Measurements from ENCODE around the gene LRRC43. TPM values are rescaled to one million over a fixed set of nuclear protein-coding genes. Genes with fewer than 3 reads are reported as not detected.
A peak's percentile ranks its signal among the peaks of the same experiment; 100 is the strongest.

Gene LRRC43
- total and polyA plus RNA-seq, 9 donors: 0.18 to 0.74 (median 0.33) TPM

DNA sequence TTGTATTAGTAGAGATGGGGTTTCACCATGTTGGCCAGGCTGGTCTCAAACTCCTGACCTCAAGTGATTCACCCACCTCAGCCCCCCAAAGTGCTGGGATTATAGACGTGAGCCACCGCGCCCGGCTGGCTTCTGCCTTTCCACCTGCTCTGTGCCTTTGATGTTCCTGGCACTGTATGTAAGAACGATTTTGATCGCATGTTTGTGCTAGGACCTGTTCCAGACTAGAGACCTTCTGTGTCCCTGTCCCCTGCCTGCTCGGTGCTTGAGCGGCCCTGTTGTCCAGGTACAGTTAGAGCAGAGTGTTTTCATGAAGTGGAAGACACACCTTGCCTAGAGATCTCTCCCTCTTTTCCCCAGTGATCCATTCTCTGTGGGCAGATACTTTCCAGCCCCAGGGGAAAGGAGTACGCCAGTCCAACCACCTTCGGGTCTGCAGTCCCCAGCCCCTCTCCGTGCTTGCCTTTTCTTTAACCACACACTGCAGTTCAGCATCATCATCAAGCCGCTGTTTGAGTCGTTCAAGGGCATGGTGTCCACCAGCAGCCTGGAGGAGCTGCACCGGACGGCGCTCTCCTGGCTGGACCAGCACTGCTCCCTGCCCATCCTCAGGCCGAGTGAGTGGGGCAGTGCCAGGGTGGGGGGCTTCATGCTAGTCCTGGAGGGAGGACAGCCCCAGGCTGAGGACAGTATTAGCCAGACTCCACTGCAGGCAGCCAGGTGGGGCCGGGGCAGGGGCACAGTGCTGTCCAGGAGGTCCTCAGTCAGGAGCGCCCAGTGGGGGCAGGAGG lies 42.3 kb upstream of the LRRC43 start:
- Histone ChIP-seq H3K27ac (ENCODE audit: low read length) (no peak overlapping the region), H3K9me3 (replicated peaks; ENCODE audit: control insufficient read depth, low read depth, low read length) (no peaks in the 10 kb centered on the region), H3K4me3 (ENCODE audit: low read length) (no peak overlapping the region), H3K4me1 (ENCODE audit: control insufficient read depth, insufficient read depth, low read length) (peaks cover 10% of the 10 kb centered on the region), H3K27me3 (ENCODE audit: control insufficient read depth, insufficient read depth, low read length) (no peaks in the 10 kb centered on the region), H3K36me3 (ENCODE audit: control insufficient read depth, insufficient read depth, low read length) (peaks cover 79% of the 10 kb centered on the region)
- WGBS (ENCODE audit: insufficient coverage): 95% methylated on average over 18 of the region's 19 CpGs
- DNase-seq: no peak

DNA sequence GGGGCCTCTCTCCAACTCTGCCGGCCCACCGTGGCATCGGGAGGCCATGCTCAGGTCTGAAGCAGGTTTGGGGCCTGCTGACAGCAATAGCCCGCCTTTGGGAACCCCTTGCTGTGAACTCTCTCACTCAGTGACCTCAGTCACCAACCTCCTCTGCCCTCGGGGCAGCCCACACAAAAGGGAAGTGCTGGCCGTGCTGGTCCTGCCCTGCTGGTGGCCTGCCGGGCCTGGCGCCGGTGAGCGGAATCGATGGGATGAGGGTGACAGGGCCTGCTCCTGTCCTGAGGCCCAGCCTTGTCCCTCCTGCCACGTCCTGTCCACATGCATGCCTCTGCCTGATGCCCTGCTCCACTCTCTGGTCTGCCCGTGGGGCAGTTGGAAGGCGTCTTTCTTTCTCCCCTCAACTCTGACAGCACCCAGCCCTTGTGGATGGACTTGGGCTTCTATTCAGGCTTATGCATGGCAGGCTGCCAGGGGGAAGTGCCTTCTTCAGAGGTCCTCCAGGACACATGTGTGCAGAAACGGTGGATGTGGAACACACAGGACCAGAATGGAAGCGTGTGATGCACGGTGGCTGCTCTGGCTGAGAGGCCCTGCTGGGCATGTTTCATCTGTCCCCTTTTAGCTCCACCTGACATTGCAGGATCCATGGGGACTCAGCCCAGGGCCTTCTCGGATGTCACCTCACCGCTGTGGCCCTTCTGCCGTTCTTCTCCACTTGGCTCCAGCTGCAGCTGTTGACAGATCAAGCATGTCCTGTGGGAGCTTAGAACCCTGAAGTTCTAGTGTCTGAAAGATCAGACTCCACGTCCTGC lies 40.8 kb upstream of the LRRC43 start:
- Histone ChIP-seq H3K4me1 (ENCODE audit: control insufficient read depth, insufficient read depth, low read length) (peaks cover 10% of the 10 kb centered on the region), H3K27ac (ENCODE audit: low read length) (no peak overlapping the region), H3K36me3 (ENCODE audit: control insufficient read depth, insufficient read depth, low read length) (peaks cover 69% of the 10 kb centered on the region), H3K4me3 (ENCODE audit: low read length) (no peak overlapping the region), H3K27me3 (ENCODE audit: control insufficient read depth, insufficient read depth, low read length) (no peaks in the 10 kb centered on the region), H3K9me3 (replicated peaks; ENCODE audit: control insufficient read depth, low read depth, low read length) (no peaks in the 10 kb centered on the region)
- 81% methylated on average over 21 of the region's 21 CpGs for WGBS (ENCODE audit: insufficient coverage)
- no peak for DNase-seq

DNA sequence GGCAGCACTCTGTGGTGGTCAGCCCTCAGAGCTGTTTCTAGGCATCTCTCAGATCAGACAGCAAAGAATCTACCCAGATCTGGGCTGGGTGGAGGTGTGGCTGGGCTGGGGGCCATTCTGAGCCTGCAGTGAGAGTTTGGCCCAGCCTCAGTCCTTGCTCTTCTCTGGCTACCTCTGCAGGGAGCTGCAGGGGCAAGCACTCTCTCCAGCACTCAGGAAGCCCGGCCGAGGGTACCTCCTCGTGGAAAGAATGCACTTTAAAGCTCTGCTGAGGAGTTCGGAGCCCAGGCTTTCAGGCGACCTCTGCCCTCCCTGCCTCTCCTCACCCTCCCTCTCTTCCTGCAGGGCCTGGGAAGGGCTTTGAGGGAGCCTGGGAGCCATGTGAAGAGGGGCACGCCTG lies 40.1 kb upstream of the LRRC43 start:
- no peaks in the 10 kb centered on the region for H3K27me3 ChIP-seq (ENCODE audit: control insufficient read depth, insufficient read depth, low read length)
- no peaks in the 10 kb centered on the region for H3K9me3 ChIP-seq (replicated peaks; ENCODE audit: control insufficient read depth, low read depth, low read length)
- WGBS (ENCODE audit: insufficient coverage): 100% methylated on average over 1 of the region's 6 CpGs
- peaks cover 10% of the 10 kb centered on the region for H3K4me1 ChIP-seq (ENCODE audit: control insufficient read depth, insufficient read depth, low read length)
- no peak overlapping the region for H3K27ac ChIP-seq (ENCODE audit: low read length)
- no peak overlapping the region for H3K4me3 ChIP-seq (ENCODE audit: low read length)
- H3K36me3 ChIP-seq (ENCODE audit: control insufficient read depth, insufficient read depth, low read length): peaks cover 61% of the 10 kb centered on the region
- no peak for DNase-seq

DNA sequence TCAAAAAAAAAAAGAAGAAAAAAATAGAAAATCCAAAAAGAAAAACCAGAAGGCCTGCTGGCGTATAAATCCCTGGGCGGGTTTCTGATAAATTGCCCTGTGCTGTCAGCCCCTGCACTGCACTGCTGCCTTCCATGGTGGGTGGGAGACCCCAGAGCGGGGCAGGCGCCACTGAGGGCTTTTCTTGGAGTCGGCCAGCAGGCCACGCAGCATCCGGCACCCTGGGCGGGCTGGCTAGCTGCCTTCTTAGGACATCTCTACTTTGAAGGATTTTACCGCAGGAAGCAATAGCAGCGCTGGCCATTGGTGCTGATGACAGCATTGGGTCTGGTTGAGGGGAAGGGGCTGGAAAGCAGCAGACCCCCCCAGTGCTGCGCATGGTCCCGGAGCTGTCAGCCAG lies 38.0 kb upstream of the LRRC43 start:
- no peaks in the 10 kb centered on the region for H3K27me3 ChIP-seq (ENCODE audit: control insufficient read depth, insufficient read depth, low read length)
- DNase-seq: no peak
- peaks cover 10% of the 10 kb centered on the region for H3K4me1 ChIP-seq (ENCODE audit: control insufficient read depth, insufficient read depth, low read length)
- no peak overlapping the region for H3K4me3 ChIP-seq (ENCODE audit: low read length)
- H3K36me3 ChIP-seq (ENCODE audit: control insufficient read depth, insufficient read depth, low read length): peaks cover 44% of the 10 kb centered on the region
- no peaks in the 10 kb centered on the region for H3K9me3 ChIP-seq (replicated peaks; ENCODE audit: control insufficient read depth, low read depth, low read length)
- WGBS (ENCODE audit: insufficient coverage): 90% methylated on average over 10 of the region's 12 CpGs
- H3K27ac ChIP-seq (ENCODE audit: low read length): no peak overlapping the region

DNA sequence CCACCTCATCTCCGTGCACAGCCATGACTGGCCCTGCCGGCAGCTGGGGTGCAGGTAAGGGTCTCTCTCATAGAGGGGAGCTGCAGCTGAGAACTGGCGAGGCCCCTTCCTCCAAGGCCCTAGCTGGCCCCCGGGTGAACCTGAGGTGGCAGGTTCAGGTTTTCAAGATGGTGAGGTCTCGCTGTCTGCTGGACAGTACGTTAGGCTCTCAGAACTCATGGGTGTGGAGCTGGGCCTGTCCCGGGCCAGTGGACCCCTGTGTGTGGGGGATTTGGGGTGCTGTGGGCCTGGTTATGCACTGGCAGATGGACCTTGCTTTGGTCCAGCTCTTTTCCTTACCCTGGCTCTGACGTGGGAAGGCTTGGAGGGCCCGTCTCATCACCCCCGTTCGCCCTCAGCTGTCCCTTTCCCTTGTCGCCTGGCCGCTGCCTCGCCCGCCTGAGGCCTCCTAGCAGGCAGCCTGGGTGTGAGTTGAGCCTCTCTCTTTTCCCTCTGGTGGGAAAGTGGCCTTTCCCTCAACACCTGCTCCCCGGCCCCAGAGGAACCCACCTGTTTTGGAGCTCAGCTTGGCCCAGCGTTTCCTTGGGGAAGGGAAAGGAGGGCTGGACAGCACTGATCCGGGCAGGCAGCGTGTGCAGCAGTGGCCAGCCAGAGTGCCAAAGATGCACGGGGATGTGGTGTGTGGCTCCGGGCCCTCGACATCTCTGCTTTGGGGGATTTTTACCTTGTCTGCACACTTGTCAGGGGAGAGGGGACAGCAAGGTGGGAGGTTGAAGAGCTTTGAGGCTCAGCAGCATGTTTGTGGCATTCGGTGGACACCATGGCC lies 37.2 kb upstream of the LRRC43 start:
- Histone ChIP-seq H3K4me1 (ENCODE audit: control insufficient read depth, insufficient read depth, low read length) (peaks cover 10% of the 10 kb centered on the region), H3K27me3 (ENCODE audit: control insufficient read depth, insufficient read depth, low read length) (peaks cover 2% of the 10 kb centered on the region), H3K4me3 (ENCODE audit: low read length) (no peak overlapping the region), H3K9me3 (replicated peaks; ENCODE audit: control insufficient read depth, low read depth, low read length) (no peaks in the 10 kb centered on the region), H3K36me3 (ENCODE audit: control insufficient read depth, insufficient read depth, low read length) (peaks cover 39% of the 10 kb centered on the region), H3K27ac (ENCODE audit: low read length) (no peak overlapping the region)
- 92% methylated on average over 22 of the region's 23 CpGs for WGBS (ENCODE audit: insufficient coverage)
- no peak for DNase-seq

DNA sequence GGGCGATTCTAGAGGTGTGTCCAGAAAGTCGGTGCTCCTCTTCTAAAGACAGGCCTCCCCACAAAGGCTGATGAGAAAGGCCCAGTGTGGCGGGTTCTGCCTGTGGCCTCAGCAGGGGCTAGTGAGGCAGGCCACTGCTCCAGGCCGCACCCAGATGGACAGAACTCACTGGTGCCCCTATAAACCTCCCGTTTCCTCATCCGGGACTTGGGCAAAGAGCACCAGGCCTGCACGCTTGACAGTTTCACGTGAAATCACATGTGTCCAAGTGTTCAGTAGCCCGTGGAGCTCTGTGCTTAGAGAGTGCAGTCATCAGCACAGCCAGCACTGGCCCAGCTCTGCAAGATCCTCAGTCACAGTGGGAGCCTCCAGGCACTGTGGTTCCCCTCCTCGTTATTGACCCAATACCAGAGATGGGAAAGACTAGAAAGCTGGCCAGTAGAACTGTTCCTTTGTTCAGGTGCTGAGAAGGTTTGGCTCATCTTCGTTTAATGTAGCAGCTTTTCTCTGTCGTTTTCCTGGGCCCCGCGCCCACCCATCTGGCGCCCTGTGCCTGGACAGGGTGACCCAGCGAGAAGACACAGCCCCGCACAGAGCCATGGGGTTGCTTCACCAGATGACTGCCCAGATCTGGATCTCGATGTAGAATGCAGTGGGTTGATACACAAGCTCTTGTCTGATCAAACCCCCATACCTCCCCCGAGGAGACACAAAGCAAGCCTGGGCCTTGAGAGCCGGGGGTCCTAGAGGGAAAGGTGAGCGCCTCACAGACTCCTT lies 35.2 kb upstream of the LRRC43 start:
- no peak overlapping the region for H3K4me3 ChIP-seq (ENCODE audit: low read length)
- WGBS (ENCODE audit: insufficient coverage): 83% methylated on average over 15 of the region's 21 CpGs
- H3K27me3 ChIP-seq (ENCODE audit: control insufficient read depth, insufficient read depth, low read length): peaks cover 2% of the 10 kb centered on the region

DNA sequence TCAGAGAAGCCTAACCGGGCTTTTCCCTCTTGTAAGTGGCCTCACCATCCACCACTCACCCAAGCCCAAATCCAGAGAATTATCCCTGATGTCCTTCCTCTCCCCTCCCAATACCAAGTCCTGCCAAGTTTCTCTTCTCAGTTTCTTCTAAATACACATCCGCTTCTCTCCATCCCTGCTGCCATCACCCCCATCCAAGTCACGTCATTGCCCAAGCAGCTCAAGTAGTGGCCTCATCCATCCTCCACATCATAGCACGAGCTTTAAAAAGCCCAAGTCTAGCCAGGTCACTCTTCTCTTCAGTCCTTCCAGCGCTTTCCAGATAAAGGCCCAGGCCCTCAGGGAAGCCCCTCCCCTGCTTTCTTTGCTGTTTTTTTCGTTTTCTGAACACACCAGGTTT lies 34.3 kb upstream of the LRRC43 start:
- H3K27me3 ChIP-seq (ENCODE audit: control insufficient read depth, insufficient read depth, low read length): peaks cover 2% of the 10 kb centered on the region
- DNase-seq: peak; percentile 33
- no peak overlapping the region for H3K4me3 ChIP-seq (ENCODE audit: low read length)
- H3K27ac ChIP-seq (ENCODE audit: low read length): no peak overlapping the region
- H3K9me3 ChIP-seq (replicated peaks; ENCODE audit: control insufficient read depth, low read depth, low read length): no peaks in the 10 kb centered on the region
- peaks cover 9% of the 10 kb centered on the region for H3K36me3 ChIP-seq (ENCODE audit: control insufficient read depth, insufficient read depth, low read length)
- H3K4me1 ChIP-seq (ENCODE audit: control insufficient read depth, insufficient read depth, low read length): no peaks in the 10 kb centered on the region
- 53% methylated on average over 6 of the region's 6 CpGs for WGBS (ENCODE audit: insufficient coverage)

More for the DNA sequence above, 35.2 kb upstream of the LRRC43 start:
- no peak for DNase-seq
- Histone ChIP-seq H3K9me3 (replicated peaks; ENCODE audit: control insufficient read depth, low read depth, low read length) (no peaks in the 10 kb centered on the region), H3K36me3 (ENCODE audit: control insufficient read depth, insufficient read depth, low read length) (peaks cover 19% of the 10 kb centered on the region), H3K27ac (ENCODE audit: low read length) (no peak overlapping the region), H3K4me1 (ENCODE audit: control insufficient read depth, insufficient read depth, low read length) (peaks cover 2% of the 10 kb centered on the region)

DNA sequence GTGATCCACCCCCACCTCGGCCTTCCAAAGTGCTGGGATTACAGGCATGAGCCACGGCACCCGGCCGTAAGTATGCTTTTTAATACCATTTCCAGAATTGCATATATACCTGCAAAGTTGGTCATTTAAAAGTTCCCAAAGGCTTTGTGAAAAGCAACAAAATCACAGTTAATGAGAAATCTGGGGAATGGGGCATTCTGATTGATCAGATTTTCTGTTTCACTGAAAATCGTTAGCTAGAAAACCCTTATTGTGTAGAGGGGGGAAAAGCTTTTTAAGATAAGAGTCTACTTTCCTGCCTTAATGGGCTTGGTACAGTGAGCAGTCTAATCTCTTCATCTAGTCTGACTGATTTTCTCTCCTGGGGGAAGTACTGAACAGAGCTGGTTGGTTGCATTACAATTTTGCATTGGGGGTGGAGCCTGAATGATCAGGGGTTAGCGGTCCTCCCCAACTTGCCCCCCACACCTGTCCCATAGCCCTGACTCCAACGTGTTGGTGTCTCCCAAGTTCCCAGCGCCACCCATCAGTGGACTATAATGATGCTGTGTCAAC lies 32.7 kb upstream of the LRRC43 start:
- no peaks in the 10 kb centered on the region for H3K9me3 ChIP-seq (replicated peaks; ENCODE audit: control insufficient read depth, low read depth, low read length)
- peaks cover 2% of the 10 kb centered on the region for H3K27me3 ChIP-seq (ENCODE audit: control insufficient read depth, insufficient read depth, low read length)
- WGBS (ENCODE audit: insufficient coverage): 58% methylated on average over 4 of the region's 8 CpGs
- no peak overlapping the region for H3K4me3 ChIP-seq (ENCODE audit: low read length)
- H3K27ac ChIP-seq (ENCODE audit: low read length): no peak overlapping the region
- H3K36me3 ChIP-seq (ENCODE audit: control insufficient read depth, insufficient read depth, low read length): peaks cover 4% of the 10 kb centered on the region
- H3K4me1 ChIP-seq (ENCODE audit: control insufficient read depth, insufficient read depth, low read length): no peaks in the 10 kb centered on the region
- no peak for DNase-seq

DNA sequence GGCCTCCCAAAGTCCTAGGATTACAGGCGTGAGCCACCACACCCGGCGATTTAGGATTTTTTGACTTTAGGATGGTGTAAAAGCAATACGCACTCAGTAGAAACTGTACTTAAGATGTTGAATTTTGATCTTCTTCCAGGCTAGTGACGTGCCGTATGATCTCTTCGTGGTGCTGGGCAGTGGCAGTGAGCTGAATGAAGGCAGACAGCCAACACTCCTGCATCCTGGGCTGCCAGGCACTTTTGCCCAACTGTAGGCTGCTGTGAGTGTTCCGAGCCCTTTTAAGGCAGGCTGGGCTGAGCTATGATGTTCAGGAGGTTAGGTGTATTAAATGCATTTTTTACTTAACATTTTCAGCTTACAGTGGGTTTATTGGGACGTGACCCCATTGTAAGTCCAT lies 30.2 kb upstream of the LRRC43 start:
- no peak for DNase-seq
- H3K27ac ChIP-seq (ENCODE audit: low read length): no peak overlapping the region
- H3K36me3 ChIP-seq (ENCODE audit: control insufficient read depth, insufficient read depth, low read length): no peaks in the 10 kb centered on the region
- H3K27me3 ChIP-seq (ENCODE audit: control insufficient read depth, insufficient read depth, low read length): peaks cover 2% of the 10 kb centered on the region
- no peaks in the 10 kb centered on the region for H3K9me3 ChIP-seq (replicated peaks; ENCODE audit: control insufficient read depth, low read depth, low read length)
- WGBS (ENCODE audit: insufficient coverage): 91% methylated on average over 7 of the region's 9 CpGs
- H3K4me1 ChIP-seq (ENCODE audit: control insufficient read depth, insufficient read depth, low read length): no peaks in the 10 kb centered on the region
- no peak overlapping the region for H3K4me3 ChIP-seq (ENCODE audit: low read length)

Measured in muscle of leg (tissue), 11 donors.